HuH-7.5 (cell line): ENCODE data around the gene TUBB3.
"Not testable (repeated sequence)": the region's sequence is repeated elsewhere in the genome, so short reads cannot be mapped to it uniquely, and the experiment has no call there.

Experiments used
- DNase-seq: peaks from one replicate; pipeline ENCODE4 v3.0.0; 2011; ENCODE audit warnings: low spot score

TUBB3 gene

DNA sequence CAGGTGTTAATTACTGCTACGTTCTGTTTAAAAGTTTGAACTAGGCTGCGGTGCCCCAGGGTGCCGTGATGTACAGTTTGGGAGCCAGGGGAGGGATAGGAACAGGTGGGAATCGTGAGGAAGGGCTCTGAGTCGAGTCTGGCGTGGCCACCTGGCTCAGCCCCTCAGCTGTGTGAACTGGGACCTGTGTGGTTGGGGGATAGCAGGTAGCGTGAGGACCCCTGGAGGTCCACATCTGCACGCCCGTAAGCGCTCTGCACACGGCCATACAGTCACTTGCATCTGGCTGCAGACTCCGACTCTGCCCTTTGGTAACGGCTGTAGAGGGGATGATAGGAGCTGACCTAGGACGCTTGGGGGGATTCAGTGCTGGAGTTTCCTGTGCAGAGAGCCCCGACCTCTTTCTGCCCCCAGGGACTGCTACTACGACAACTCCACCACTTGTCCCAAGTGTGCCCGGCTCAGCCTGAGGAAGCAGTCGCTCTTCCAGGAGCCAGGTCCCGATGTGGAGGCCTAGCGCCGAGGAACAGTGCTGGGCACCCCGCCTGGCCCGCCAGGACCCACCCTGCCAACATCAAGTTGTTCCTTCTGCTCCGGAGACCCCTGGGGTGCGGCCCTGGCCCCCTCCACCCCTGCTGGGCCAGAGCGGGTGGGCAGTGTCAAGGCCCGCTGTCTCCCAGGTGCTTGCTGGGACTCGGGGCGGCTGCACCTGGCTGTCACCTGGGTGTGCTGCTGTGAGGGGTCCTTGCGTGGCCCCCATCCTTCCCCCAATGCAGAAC lies 42.5 kb downstream of the TUBB3 start:
- no peak for DNase-seq

DNA sequence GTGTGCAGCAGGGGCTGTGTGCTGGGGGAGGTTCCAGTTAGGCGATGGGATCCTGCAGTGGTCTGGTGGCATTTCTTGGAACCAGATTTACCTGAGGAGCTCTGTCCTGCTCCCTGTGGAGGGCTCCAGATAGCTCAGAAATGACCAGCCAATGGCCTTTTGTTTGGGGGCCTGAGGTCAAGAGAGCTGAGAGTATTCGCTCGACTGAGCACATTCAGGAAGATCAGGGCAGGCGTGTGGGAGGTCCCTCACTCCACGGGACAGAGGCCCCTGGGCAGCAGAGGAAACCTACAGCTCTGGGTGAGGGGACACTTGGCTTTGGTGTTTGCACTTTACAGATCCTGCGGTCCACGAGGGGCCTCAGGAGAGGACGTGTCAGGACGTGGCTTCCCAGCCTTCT lies 43.6 kb downstream of the TUBB3 start:
- DNase-seq = no peak

DNA sequence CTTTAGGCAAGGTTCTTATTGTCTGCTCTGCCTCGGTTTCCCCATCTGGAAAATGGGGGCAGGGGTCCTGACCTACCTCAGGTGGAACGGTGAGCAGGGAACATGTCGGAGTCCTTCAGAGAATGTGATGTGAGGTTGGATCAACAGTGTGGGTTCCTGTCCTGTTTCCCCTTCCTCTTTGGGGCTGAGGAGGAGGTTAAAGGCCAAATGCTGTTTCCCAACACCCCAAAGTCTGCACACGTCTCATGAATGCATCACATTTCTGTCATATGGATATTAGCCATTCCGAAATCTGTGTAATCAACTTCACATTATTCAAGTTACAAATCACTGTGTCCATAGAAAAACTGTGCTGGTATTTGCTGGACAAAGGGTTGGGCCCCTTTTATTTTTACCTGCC lies 44.3 kb downstream of the TUBB3 start:
- not testable (repeated sequence) for DNase-seq

DNA sequence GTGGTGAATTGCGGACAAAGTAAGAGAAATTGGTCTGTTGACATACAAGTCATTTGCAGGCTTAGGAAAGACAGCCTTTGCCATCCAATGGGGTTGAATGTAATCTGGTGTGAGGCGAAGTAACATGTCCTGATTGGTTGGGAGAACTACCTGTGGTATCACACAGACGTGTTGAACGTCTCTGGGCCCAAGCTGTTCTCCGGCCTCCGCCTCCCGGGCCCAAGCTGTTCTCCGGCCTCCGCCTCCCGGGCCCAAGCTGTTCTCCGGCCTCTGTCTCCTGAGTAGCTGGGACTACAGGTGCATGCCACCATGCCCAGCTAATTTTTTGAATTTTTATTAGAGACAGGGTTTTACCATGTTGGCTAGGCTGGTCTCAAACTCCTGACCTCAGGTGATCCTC lies 44.9 kb downstream of the TUBB3 start:
- DNase-seq = not testable (repeated sequence)

DNA sequence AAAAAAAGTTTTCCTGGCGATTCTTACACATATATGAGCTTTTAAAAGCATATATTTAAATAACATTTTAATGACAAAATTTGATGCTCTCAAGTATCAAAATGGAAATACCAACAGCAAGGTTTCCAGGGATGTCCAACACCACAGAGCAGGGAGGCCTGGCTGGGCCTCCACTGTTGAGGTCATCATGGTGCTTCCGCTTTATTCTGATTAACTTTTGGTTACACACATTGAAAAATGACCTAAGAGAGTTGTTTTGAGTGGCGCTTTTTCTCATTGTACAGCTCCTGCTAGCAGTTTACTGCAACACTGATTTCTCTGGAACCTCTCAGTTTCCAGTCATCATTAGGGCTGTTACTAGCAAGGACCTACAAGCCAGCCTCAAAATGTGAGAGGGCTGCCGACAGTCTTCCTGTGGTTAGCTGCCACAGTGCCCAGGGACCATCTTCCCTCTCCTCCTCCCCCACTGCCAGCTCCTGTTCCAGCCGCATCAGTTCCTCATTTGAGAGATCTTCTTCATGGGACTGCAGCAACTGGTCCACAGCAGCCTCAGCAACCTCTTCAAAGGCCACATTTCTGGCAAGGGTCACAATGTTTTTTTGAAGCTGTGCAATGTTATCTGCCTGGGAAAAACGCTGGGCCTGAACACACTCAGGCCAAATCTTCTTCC lies 46.7 kb downstream of the TUBB3 start:
- no peak for DNase-seq

DNA sequence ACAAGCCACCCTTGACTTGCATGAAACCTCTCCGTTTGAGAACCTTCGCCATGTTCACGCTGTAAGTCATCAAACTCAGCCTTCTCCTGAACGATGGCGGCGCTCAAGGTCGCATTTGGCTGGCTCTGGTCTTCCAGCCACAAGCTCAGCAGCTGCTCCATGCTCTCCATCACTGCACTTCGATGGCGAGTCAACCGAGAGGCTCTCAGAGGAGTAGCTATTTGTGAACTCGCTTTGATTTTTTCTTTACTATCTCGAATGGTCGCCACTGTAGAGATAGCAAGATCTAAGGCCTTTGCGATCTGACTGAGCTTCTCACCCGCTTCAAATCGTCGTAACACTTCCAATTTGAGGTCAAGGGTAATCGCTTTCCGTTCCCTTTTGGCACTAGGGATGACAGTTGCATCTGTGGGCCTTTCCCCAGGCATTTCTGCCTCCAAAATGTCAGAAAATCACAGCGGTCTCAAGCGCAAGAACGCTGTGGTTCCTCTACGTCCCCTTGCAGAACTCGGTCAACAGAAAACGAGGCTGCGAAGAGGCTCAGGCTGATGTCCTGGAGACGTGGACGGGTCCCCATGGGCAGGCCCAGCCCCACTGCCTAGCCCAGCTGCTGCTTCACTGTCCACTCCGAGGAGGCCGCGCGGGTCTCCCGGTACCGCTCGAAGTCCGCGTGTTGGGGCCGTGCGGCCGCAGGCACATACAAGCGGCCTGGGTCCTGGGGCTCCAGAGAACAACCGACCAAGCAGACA lies 48.5 kb downstream of the TUBB3 start:
- peak; percentile 66 for DNase-seq

DNA sequence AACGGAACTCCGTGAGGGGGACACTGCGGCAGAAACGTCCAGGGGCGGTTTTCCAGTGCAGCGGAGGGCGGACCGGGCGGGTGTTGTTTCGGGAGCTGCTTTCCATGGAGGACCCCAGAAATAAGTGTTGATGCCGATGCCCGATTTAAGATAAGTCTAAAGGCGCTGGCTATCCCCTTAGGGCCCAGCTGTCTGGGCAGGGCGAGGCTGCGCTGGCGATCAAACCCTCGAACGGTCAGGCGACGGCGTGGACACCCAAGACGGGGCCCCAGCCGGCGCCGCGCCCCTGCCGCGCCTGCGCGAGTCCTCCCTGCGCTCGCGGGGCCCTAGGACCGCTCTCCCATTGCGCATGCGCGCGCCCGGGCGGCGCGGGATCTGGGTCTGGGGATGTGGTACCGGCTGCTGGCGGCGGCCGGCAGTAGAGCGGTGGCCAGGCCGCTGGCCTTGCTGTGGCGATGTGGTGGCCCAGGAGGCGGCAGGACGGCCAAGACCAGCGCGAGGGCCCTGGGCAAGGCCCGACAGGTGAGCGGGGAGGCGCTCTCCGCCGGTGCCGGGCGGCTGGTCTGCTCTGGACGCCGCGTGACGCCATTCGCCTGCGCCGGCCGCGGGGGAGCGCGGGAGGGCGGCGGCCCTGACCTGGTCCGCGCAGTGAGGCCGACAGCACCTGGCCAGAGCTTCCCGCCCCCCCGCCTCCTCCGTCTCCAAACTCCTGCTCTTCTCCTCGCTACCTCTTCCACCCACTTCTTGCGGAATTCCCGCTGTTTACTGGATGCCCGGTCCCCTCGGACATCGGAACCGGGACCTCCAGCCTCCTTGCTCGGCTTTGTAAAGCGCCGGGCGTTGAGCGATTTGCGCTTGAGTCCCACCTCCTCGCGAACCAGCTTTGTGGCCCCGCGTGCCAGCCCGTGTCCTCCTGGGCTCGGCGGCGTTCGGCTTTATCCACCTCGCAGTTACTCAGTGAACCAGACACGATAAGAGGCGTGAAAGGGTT lies 49.4 kb downstream of the TUBB3 start:
- peak; percentile 100 for DNase-seq

DNA sequence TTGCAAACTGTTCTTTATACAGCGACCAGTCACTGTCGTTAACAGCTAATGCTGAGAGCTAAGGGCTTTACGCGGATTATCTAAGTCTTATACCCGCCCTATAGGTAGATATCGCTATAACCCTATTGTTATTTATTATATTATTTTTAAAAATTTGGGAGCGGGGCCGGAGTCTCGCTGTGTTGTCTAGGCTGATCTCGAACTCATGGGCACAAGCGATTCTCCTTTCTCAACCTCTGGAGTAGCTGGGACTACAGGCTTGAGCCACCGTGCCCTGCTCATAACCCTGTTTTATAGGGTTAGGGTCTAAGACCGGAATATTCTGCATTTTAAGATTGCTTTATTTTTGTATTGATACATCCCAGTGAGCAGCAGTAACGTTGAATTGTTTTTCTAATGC lies 50.1 kb downstream of the TUBB3 start:
- no peak for DNase-seq

DNA sequence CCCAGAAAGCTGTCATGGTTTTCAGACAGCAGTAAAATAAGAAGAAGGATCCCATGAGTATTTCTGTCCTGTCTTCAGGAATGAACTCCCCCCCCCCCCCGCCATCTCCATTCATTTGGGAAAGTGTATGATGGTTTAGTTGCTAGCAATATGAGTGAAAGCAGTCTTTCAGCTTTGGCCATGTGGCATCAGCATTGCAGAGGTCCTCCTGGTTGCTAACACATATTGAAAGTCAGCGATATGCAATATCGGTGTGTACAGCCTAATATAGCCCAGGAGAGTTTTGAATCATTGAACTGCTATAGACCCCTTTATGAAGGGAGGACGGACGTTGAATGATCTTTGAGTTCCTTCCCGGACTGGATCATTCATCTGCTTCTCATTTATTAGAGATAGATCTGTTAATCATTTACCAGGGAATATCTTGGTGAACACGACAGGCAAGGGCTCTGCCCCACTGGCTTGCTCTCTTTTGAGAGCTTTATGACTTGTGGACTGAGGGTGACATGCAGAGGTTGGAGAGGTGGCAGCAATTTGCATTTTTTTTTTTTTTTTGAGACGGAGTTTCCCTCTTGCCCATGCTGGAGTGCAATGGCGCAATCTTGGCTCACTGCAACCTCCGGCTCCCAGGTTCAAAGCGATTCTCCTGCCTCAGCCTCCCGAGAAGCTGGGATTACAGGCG lies 50.7 kb downstream of the TUBB3 start:
- DNase-seq = no peak

DNA sequence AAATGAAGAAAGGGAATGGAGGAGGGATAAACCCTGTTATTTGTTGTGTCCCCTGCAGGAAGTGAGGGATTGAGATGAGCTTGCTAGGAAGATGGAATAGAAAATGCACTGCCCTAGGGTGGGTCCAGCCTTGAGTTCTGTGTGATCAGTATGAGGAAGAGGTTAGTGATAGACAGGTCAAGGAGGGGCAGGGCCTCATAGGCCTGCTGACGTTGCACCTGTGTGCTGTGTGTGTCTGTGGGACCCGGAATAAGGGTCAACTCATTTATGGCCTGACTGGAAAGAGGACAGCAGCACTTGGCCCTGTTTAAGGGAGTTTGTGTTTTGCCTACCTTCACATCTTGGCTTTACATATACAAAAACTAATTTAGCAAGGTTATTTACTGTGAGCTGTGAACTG lies 51.7 kb downstream of the TUBB3 start:
- DNase-seq = no peak

DNA sequence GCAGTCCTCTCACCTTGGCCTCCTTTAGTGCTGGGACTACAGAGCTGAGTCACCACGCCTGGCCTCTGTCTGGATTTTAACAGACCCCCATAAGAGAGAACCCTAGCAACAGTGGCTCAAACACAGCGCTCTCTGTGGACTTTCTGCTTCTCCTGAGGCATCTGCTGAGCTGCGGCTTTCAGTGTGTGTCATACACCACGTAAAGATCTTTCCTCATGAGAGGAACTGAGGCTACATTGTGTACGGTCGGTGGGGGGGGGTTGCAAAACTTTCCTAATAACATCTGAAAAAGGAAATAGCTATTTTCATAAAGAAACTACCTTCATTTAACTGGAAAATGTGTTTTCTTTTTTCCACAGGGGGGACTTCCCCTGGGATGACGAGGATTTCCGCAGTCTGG lies 58.3 kb downstream of the TUBB3 start:
- no peak for DNase-seq

DNA sequence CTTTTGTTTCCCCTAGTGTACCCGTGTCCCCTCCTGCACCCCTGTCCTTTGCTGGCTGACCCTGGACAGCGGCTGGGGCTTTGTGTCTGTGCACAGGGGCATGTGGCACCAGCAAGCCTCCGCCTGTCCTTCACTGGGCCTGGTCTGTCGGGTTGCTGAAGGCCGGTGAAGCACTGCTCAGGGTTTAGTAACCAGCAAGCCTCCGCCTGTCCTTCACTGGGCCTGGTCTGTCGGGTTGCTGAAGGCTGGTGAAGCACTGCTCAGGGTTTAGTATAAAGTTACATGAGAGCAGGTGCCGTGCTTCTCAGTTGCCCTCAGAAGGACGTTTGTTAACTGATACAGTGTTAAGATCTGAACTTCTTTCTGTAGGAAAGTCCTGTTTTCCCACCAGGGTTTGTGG lies 59.2 kb downstream of the TUBB3 start:
- no peak for DNase-seq

DNA sequence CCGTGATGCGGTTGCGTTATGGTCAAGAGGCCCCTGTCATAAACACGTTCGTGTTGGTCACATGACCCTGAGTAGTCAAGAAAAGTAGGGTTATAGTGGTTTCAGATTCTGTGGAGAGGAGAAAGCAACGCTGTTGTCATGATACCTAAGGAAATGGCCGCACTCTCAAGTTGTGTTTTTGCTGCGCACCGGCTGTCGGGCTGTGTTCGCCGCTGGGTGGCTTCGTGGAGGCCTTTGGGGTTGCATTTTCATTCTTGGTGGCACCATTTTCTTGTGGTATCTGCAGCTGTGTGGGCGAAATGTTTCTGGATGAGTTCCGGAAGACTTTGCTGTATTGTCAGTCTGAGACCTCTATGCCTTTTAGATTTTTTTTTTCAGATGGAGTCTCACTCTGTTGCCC lies 60.4 kb downstream of the TUBB3 start:
- no peak for DNase-seq

DNA sequence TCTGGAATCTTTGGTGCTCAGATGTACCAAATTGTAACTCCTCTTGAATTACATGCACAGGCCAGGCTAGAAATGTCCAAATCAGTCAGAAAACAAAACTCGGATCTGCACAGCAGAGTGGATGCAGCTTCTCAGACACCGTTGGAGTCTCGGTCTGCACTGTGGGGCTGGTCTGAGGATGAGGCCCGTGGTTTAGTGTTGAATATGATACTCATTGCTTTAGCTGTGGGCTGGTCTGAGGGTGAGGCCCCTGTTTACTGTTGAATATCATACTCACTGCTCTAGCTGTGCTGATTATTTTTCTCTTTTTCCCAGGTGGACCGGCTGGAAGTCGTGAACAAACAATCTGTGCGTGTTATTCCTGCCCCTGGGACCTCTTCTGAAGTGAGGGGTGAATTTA lies 61.1 kb downstream of the TUBB3 start:
- no peak for DNase-seq

DNA sequence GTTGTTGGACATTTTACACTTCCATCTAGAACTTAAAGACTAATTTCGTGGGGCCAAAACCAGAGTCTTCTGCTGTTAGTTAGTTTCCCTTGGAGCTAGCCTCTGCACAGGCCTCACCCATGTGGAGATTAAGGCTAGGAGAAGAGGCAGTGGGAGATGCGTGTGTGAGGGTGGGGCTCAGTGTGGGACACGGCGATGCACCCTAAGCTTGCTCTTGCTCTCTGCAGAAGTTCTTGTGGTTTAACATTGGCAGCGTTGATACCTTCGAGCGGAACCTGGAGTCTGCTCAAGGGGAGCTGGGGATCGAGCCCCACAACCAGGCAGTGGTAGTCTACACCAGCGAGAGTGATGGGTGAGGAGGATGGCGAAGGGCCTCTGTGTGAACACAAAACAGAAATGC lies 62.1 kb downstream of the TUBB3 start:
- DNase-seq = no peak
